ENCODE measurements around the gene WFDC12. TPM values are rescaled to one million over a fixed set of nuclear protein-coding genes. Genes with fewer than 3 reads are reported as not detected.

The WFDC12 gene
- total and polyA plus RNA-seq, 4 donors = 0.85 to 5.9 (median 3.5) TPM

DNA sequence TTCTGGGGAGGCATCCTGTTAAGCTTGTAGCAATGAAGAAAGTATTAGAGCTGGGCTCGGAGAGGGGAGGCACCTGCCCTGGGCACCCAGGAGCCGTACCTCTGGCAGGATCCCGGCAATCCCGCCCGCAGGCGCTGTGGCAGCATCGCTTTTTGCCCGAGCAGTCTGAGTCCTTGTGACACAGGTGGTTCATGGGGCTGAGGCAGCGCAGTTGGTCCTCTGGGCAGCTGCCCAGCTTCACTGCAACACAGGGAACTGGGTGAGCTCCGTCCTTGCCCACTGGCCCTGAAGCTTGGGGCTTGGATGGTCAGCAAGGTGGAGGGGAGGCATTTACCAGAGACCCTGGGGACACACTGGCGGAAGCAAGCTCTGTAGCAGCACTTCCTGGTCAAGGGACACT lies 14.0 kb downstream of the WFDC12 start:
- H3K27me3 ChIP-seq (ENCODE audit: control insufficient read depth in 3 of 3, insufficient read depth in 3 of 3, low read length in 2 of 3) = peaks cover 0 to 11% (median 0%) of the 10 kb centered on the region in 3 donors
- 92 to 95% methylated on average over 11 of the region's 11 CpGs for WGBS, 2 donors

DNA sequence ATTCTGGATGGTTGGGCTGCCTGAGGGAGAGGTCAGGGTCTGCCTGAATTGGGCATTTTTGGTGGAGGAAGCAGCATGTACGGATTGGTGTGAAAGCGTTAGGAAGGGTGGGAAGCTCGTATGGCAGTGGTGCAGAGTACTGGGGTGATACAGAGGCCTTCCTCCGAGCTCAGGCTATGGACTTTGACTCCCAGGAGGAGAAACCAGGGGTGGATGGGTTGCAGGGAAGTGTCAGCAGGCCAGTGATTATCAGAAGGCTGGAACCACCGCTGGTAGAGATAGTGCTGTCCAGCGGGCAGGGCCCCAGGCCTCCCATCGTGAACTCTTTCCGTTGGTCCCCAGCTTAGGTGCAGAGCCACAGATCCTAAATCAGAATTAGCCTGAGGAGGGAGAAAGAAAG lies 14.6 kb downstream of the WFDC12 start:
- Histone ChIP-seq H3K4me1 (ENCODE audit: control insufficient read depth in 5 of 5, insufficient read depth in 5 of 5, low read length in 5 of 5) (peaks cover 0 to 2% (median 0%) of the 10 kb centered on the region in 5 donors), H3K9ac (ENCODE audit: insufficient read depth in 1 of 2, low read length in 2 of 2) (no peak overlapping the region), H3K36me3 (ENCODE audit: control insufficient read depth in 4 of 4, insufficient read depth in 4 of 4, low read length in 4 of 4) (no peaks in the 10 kb centered on the region), H3K4me3 (no peak overlapping the region), H3K27ac (ENCODE audit: low read depth in 1 of 2, low read length in 1 of 2) (no peak overlapping the region), H3K9me3 (ENCODE audit: control insufficient read depth in 4 of 4, insufficient read depth in 3 of 4, low read length in 3 of 4) (no peaks in the 10 kb centered on the region), H3K27me3 (ENCODE audit: control insufficient read depth in 3 of 3, insufficient read depth in 3 of 3, low read length in 2 of 3) (peaks cover 0 to 11% (median under 1%) of the 10 kb centered on the region in 3 donors)
- ATAC-seq (ENCODE audit: insufficient read depth, low FRiP score) (no peak), DNase-seq (no peak)
- no peak for TF ChIP-seq CTCF (IDR thresholded peaks at IDR 0.05; ENCODE audit: control extremely low read depth, extremely low read depth)
- 86 to 88% methylated on average over 8 of the region's 8 CpGs for WGBS, 2 donors

More for the DNA sequence above, 14.0 kb downstream of the WFDC12 start:
- no peak overlapping the region for H3K27ac ChIP-seq (ENCODE audit: low read depth in 1 of 2, low read length in 1 of 2)
- peaks cover 0 to 2% (median 0%) of the 10 kb centered on the region in 5 donors for H3K4me1 ChIP-seq (ENCODE audit: control insufficient read depth in 5 of 5, insufficient read depth in 5 of 5, low read length in 5 of 5)
- no peak overlapping the region for H3K4me3 ChIP-seq
- no peak overlapping the region for H3K9ac ChIP-seq (ENCODE audit: insufficient read depth in 1 of 2, low read length in 2 of 2)
- no peak for TF ChIP-seq CTCF (IDR thresholded peaks at IDR 0.05; ENCODE audit: control extremely low read depth, extremely low read depth)
- no peaks in the 10 kb centered on the region for H3K36me3 ChIP-seq (ENCODE audit: control insufficient read depth in 4 of 4, insufficient read depth in 4 of 4, low read length in 4 of 4)
- ATAC-seq (ENCODE audit: insufficient read depth, low FRiP score) = no peak
- no peaks in the 10 kb centered on the region for H3K9me3 ChIP-seq (ENCODE audit: control insufficient read depth in 4 of 4, insufficient read depth in 3 of 4, low read length in 3 of 4)
- DNase-seq = no peak

DNA sequence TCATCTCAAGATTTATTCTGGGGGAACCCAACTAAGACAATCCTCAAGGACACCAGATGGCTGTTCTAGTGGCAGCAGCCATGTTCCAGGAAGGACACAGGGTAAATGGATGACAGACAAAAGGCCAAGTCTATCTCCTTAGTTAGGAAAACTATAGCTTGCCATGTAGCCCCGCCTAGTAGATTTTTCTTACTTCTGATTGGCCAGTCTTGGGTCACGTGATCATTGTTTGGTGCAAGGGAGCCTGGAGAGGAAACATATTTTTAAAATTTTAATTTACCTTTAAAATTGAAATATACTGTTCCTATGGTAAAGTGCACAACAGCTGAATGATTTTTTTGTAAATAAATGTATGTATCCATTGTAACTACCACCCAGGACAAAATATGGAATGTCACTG lies 18.9 kb downstream of the WFDC12 start:
- peaks cover 0 to 4% (median 0%) of the 10 kb centered on the region in 5 donors for H3K4me1 ChIP-seq (ENCODE audit: control insufficient read depth in 5 of 5, insufficient read depth in 5 of 5, low read length in 5 of 5)
- 91 to 93% methylated on average over 2 of the region's 2 CpGs for WGBS, 2 donors
- H3K9ac ChIP-seq (ENCODE audit: insufficient read depth in 1 of 2, low read length in 2 of 2) = no peak overlapping the region
- no peak overlapping the region for H3K27ac ChIP-seq (ENCODE audit: low read depth in 1 of 2, low read length in 1 of 2)
- peaks cover 0 to 26% (median 14%) of the 10 kb centered on the region in 3 donors for H3K27me3 ChIP-seq (ENCODE audit: control insufficient read depth in 3 of 3, insufficient read depth in 3 of 3, low read length in 2 of 3)
- ATAC-seq (ENCODE audit: insufficient read depth, low FRiP score) (no peak), DNase-seq (no peak)
- peaks cover 0 to 2% (median 0%) of the 10 kb centered on the region in 4 donors for H3K9me3 ChIP-seq (ENCODE audit: control insufficient read depth in 4 of 4, insufficient read depth in 3 of 4, low read length in 3 of 4)
- no peaks in the 10 kb centered on the region for H3K36me3 ChIP-seq (ENCODE audit: control insufficient read depth in 4 of 4, insufficient read depth in 4 of 4, low read length in 4 of 4)
- TF ChIP-seq CTCF (IDR thresholded peaks at IDR 0.05; ENCODE audit: control extremely low read depth, extremely low read depth) = no peak
- no peak overlapping the region for H3K4me3 ChIP-seq

DNA sequence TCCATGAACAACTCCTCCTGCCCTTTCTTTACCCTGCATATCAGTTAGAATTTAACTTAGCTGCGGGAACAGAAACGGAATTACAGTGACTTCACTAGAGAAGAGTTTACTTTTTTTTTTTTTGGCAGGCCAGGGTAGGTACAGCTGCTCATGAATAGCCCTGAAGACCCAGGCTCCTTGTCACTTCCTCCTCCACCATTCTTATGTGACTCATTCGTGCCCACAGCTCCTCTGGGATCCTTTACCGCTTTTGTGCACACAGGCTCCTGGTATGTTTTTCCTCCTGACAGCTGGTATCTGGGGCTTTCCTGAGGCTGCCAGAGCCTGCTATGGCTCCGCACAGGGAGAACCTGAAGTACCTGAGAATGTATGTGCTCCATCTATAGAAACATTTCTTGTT lies 19.5 kb downstream of the WFDC12 start:
- peak; percentile 77 for ATAC-seq (ENCODE audit: insufficient read depth, low FRiP score)
- Histone ChIP-seq H3K9me3 (ENCODE audit: control insufficient read depth in 4 of 4, insufficient read depth in 3 of 4, low read length in 3 of 4) (peaks cover 0 to 2% (median 0%) of the 10 kb centered on the region in 4 donors), H3K27ac (ENCODE audit: low read depth in 1 of 2, low read length in 1 of 2) (no peak overlapping the region), H3K36me3 (ENCODE audit: control insufficient read depth in 4 of 4, insufficient read depth in 4 of 4, low read length in 4 of 4) (no peaks in the 10 kb centered on the region), H3K9ac (ENCODE audit: insufficient read depth in 1 of 2, low read length in 2 of 2) (no peak overlapping the region), H3K4me3 (no peak overlapping the region), H3K4me1 (ENCODE audit: control insufficient read depth in 5 of 5, insufficient read depth in 5 of 5, low read length in 5 of 5) (peaks cover 0 to 4% (median 0%) of the 10 kb centered on the region in 5 donors), H3K27me3 (ENCODE audit: control insufficient read depth in 3 of 3, insufficient read depth in 3 of 3, low read length in 2 of 3) (peaks cover 0 to 31% (median 19%) of the 10 kb centered on the region in 3 donors)
- WGBS, 2 donors = 54 to 64% methylated on average over 5 of the region's 5 CpGs
- no peak for DNase-seq
- no peak for TF ChIP-seq CTCF (IDR thresholded peaks at IDR 0.05; ENCODE audit: control extremely low read depth, extremely low read depth)

Measured in lung (tissue), 12 donors.